NCI-H2029 (cell line): ENCODE measurements around the gene HCN4.
A peak's percentile ranks its signal among the peaks of the same experiment; 100 is the strongest.

Source experiments
- DNase-seq: peaks from one replicate; lab custom pipeline; 2025; lab: John Stamatoyannopoulos, UW

Gene HCN4

GRCh38 chr15:73346735-73347312, 21.9 kb downstream of the HCN4 start:
- no peak for DNase-seq

- no peak for DNase-seq
These were observed 23.1 kb downstream of the HCN4 start for GRCh38 chr15:73345658-73346057.

GRCh38 chr15:73344056-73344455, 24.7 kb downstream of the HCN4 start:
- DNase-seq: no peak

GRCh38 chr15:73341886-73342600, 26.7 kb downstream of the HCN4 start:
- DNase-seq: peak; percentile 46

- DNase-seq: no peak
These were observed 28.1 kb downstream of the HCN4 start for GRCh38 chr15:73340502-73341192.

GRCh38 chr15:73338606-73339374, 30.0 kb downstream of the HCN4 start:
- no peak for DNase-seq

GRCh38 chr15:73338058-73338457, 30.7 kb downstream of the HCN4 start:
- peak; percentile 41 for DNase-seq

- DNase-seq: no peak
These were observed 31.6 kb downstream of the HCN4 start for GRCh38 chr15:73337187-73337586.

- DNase-seq: no peak
These were observed 32.0 kb downstream of the HCN4 start for GRCh38 chr15:73336756-73337155.

GRCh38 chr15:73335471-73335870, 33.3 kb downstream of the HCN4 start:
- no peak for DNase-seq

- DNase-seq: no peak
These were observed 33.7 kb downstream of the HCN4 start for GRCh38 chr15:73335026-73335425.

GRCh38 chr15:73334086-73334485, 34.7 kb downstream of the HCN4 start:
- no peak for DNase-seq

GRCh38 chr15:73333001-73333400, 35.8 kb downstream of the HCN4 start:
- DNase-seq: no peak

- no peak for DNase-seq
These were observed 36.5 kb downstream of the HCN4 start for GRCh38 chr15:73331991-73332925.

- no peak for DNase-seq
These were observed 37.3 kb downstream of the HCN4 start for GRCh38 chr15:73331501-73331900.

- DNase-seq: no peak
These were observed 38.3 kb downstream of the HCN4 start for GRCh38 chr15:73330206-73331051.

- no peak for DNase-seq
These were observed 39.1 kb downstream of the HCN4 start for GRCh38 chr15:73329501-73330200.

- no peak for DNase-seq
These were observed 39.8 kb downstream of the HCN4 start for GRCh38 chr15:73328981-73329380.

- no peak for DNase-seq
These were observed 40.5 kb downstream of the HCN4 start for GRCh38 chr15:73328149-73328820.
